Islet of Langerhans (tissue), 1 donor: ENCODE data around the gene ARMH4.

Experiments
- FAIRE-seq: peaks from one replicate; lab custom pipeline; 2011; peaks lifted over from hg19 to GRCh38; lab: Jason Lieb, UNC

Gene ARMH4

DNA sequence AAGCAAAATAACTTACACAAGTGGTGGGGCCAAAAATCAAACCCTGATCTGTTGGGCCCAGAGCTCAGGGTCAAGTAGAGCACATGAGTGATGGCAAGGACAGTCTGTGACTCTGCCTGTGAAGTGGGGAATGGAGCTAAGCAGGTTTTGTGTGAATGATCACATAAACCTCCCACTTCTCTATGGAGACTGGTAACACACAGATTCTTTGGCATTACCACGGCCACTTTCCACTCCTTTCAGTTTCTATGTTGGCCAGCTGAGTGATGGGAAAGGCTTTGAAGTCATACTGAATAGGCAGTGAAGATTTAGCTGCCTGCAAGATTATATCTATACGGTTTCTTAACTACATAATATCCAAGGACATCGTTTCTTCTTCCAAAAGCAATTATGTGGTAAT is 97.9 kb downstream of the ARMH4 start:
- FAIRE-seq: no peak

DNA sequence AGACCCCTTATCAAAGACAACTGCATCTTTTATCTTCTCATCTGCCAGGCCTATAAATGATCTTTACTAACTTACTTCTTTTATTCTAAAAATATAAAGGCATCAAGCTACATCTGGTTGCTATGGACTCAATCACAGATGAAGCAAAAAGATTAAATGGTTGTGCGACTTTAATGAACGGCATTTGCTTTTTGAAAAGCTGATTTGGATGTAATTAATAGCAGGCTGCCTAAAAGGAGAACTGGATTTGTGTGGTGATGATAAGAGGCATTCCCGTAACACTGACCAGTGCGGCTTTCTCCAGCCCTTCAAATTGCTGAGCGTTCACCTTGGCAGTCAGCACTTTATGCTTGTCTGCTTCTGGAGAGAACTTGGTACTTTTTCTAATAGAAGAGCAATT is 103.8 kb downstream of the ARMH4 start:
- no peak for FAIRE-seq

- no peak for FAIRE-seq
These were observed 124.1 kb downstream of the ARMH4 start for GRCh38 chr14:58027904-58028303.

- no peak for FAIRE-seq
These were observed 125.0 kb downstream of the ARMH4 start for GRCh38 chr14:58026967-58027366.

DNA sequence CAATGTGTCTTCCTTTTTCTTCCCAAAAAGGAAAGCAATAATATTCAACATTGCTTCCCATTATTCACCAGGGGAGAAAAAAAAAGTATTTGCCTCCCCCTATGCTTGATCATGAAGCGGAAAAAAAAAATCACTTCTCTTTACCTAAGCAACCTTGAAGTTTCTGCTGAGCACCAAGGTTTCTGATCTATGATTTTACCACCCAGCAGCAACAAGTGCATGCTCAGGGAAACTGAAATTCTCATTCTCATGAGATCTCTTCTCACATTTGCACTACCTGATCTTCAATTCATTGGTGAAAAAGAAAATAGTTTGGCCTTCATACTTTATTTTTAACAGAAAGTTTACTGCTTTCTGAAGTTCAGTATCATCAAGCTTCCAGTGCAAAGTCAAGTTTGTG is 125.8 kb downstream of the ARMH4 start:
- FAIRE-seq: no peak

- FAIRE-seq: no peak
These were observed 137.2 kb downstream of the ARMH4 start for GRCh38 chr14:58014778-58015177.

DNA sequence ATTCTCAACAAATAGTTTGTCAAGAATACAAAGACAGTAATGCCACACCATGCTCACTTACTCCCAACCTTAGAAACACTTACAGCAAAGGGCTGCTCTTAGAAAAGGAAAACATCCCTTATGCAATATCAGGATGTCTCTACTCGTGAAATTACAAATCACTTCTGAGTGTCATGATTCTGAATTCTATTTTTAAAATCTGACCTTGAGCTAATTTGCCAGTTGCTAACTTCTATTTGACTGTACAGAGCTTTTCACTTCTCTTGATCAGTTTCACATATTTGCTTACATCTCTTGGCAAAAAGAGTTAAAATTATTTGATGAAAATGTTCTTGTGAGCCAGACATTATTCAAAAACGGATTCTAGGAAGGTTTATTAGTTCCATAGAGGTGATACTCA is 149.4 kb downstream of the ARMH4 start:
- FAIRE-seq: no peak

- no peak for FAIRE-seq
These were observed 152.0 kb downstream of the ARMH4 start for GRCh38 chr14:57999979-58000378.

DNA sequence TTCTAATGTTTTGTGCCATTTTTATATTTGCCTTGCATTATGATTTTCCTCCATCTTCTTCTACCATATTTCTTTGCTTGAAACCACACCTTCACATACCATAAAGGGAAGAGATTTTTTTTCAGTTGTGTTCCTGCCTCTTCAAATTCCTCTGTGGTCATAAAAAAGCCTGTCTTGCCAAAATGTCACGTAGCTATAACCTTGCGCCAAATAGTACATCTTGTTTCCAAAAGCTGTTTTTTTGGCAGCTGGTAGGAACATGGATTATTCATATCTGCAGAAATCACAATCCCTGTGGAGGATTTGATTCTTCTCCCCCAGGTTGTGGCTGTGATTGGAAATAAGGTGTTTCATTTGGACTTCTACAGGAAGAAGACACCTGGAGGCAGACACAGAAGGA is 152.5 kb downstream of the ARMH4 start:
- no peak for FAIRE-seq

DNA sequence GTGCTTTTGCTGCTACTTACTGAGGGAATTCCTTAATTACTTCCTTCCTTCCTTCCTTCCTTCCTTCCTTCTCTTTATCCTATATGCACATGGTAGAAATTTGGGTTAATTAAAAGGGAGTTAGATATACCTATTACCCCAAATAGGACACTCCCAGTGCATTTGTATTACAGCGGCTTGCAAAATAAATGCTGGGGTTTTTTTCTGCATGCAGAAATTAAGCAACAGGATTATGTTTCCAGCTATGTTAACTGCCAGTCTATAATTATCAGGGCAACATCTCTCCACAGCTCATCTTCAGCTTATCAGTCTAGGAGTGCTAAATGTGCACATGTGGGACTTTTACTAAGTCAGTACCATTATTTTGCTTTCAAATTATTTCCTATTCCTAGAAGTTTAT is 153.2 kb downstream of the ARMH4 start:
- no peak for FAIRE-seq

GRCh38 chr14:57991353-57991752 is 160.7 kb downstream of the ARMH4 start:
- FAIRE-seq: no peak

- FAIRE-seq: no peak
These were observed 163.6 kb downstream of the ARMH4 start for GRCh38 chr14:57988445-57988844.

DNA sequence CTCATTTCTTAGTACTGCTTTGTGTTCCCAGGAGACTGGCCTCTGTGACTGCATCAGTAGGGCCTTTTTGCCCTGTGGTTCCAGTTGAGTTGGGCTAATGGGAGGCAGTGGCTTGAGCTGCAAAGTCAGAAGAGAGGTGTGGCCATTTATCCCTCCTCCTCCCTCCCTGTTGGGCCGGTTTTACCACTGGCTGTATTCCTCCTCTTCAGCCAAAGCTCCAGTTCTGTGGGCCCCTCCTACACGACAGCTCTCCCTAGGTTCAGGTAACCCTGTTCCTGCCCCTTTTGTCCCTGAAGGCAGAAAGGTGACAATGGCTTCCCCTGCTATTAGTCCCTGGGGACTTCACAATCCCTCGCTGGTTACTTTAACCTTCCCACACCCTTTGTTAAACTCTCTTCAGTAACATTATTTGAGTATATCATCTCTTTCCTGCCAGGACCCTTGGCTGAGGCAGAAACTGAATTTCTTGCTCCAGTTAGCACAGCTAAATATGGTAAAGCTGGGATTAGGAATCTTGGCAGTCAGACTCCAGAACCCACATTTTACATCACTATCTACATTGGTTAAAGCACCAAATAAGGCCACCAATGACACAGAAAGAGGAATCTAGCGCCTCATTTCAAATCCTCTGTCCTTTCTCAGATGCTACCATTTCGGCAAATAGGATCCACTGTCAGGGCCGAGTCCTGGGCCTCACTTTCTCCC is 164.3 kb downstream of the ARMH4 start:
- FAIRE-seq: no peak

- FAIRE-seq: no peak
These were observed 165.0 kb downstream of the ARMH4 start for GRCh38 chr14:57987051-57987450.

DNA sequence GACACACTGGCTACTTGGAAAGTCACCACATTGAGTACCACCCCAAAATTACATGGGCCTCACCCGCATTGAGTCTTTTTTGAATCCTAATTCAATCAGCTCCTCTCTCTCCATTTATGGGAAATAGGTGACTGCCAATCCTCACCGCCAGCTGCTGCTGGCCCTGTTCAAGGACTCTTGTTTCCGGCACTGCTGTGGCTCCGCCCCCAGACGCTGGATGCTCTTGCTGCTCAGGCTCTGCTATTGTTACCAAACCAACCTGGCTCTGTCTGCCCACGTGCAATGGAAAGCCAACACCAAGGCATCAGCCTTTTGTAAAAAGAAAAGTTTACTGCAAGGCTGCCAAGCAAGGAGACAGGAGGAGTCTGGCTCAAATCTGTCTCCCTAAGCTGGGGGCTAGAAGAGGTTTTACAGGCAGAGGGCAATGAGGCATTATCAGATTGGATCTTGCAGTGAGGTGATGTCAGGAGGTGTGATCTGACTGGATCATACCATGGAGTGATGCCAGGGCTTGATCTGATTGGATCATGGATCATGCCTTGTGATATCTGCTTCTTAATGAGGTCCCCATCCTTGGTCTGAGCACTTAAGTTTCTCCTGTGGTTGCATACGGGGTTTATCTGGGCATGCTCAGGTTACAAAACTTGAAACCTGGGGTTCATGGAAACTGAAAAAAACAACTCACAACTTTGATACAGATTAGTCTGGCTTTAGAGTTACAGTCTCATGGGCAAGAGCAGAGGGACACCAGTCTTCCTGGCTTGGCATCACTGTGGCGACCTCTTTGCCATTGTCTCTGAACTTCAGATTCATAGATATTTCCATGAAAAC is 169.0 kb downstream of the ARMH4 start:
- no peak for FAIRE-seq

DNA sequence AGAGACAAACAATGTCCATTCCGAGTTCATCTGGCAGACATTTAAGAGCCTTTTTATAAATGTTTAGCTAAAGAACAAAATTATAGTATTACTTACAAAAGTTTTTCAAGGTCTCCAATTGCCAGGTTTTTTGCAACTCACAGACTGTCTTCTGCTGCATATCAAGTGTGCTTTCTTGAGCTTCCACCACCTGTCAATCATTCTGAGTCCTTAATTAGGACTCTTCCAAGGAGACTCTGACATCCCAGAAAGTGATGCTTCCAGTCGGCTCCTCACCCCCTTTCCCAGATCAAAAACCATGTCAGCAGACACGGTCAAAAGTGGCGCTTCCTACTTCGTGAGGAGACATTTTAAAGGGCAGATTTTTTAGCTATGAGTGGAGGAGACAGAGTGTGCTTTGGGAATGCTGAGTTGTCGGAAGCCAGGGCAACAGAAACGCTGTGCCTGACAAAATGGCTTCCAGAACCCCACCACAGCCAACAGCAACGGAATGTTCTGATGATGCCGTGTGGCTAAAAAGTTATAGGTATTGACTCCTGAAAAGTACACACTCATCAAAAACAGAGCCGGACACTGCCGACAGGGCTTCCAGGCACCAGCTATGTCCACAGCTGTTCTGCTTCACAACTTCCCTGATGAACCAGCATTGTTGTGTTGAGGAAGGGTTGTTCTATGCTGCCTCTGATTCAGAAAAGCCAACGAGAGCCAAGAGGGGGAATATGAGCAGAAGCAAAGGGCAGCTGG is 170.0 kb downstream of the ARMH4 start:
- no peak for FAIRE-seq

- FAIRE-seq: no peak
These were observed 172.5 kb downstream of the ARMH4 start for GRCh38 chr14:57979376-57980048.

DNA sequence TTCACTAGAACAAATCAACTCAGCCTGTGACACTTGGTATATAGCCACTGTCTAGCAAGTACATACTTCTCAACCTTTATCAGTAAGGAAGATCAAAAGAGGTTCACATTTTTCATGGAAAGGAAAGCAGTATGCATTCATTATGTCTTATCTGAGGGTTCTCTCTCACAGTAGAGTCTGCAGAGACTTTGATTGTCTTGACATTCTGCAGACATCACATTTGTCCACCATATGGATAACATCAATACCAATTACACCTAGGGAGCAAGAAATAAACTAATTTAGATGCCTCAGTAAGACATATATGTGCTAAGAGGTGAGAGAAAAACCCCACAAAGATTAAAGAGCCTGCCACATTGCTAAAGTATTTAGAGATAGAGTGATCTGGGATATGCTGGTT is 175.3 kb downstream of the ARMH4 start:
- no peak for FAIRE-seq

- no peak for FAIRE-seq
These were observed 177.1 kb downstream of the ARMH4 start for GRCh38 chr14:57974896-57975295.

DNA sequence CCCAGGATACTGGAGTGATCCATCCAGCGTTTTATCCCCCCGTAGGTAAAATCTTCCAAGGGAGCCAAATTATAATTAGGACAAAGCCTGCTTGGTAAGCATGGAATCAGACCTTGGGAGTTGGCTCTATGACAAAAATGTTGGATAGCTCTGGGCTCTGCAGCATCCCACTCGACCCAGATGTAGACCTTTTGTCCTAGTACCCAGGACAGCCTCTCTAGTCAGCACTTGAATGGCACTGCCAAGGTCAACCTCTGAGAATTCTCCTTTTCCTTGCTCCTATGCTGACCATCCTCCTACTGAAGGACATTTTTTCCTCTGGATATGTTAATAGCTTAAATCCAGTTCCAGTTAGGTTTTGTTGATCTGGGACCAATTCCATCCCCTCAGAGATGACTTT is 181.4 kb downstream of the ARMH4 start:
- FAIRE-seq: no peak

DNA sequence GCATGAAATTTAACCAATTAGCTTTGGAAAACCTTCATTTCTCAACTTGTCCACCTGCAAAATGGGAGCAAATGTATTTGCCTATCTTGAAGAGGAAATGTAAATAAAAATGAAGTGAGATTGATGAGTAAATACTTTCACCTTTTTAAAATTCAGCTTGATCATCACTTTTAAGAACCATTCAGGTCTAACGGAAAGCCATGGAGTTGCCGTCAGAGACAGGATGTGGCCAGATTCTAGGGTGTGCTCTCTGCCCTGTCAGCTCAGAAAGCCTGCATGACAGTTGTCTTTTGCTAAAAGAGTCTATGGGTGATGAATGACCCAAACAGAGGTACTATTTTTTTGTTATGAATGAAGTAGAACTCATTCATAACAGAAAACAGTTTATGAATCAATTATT is 181.8 kb downstream of the ARMH4 start:
- FAIRE-seq: no peak

GRCh38 chr14:57963071-57963470 is 188.9 kb downstream of the ARMH4 start:
- FAIRE-seq: no peak
